Ishikawa (cell line): ENCODE measurements around the gene CENPT.

ENCODE experiments used
- EP300 ChIP-seq: IDR thresholded peaks from 2 replicates; pipeline ENCODE4 v1.6.1; 2012; ENCODE audit warnings: borderline replicate concordance
- RAD21 ChIP-seq: IDR thresholded peaks from 2 replicates; pipeline ENCODE4 v1.6.1; 2012; ENCODE audit warnings: low read depth
- TCF12 ChIP-seq: IDR thresholded peaks from 2 replicates; pipeline ENCODE4 v1.6.1; 2012; ENCODE audit warnings: low read depth
- USF1 ChIP-seq: IDR thresholded peaks from 2 replicates; pipeline ENCODE4 v1.6.1; 2012
- YY1 ChIP-seq: IDR thresholded peaks from 2 replicates; pipeline ENCODE4 v1.6.1; 2012; ENCODE audit warnings: low read depth
- ZBTB7A ChIP-seq: IDR thresholded peaks from 2 replicates; pipeline ENCODE4 v1.6.1; 2012; ENCODE audit warnings: low read depth

GRCh38 chr16:67782567-67783352, 64.7 kb downstream of the CENPT start:
- TF ChIP-seq EP300 = no peak
- TF ChIP-seq TCF12 = no peak
- no peak for TF ChIP-seq USF1
- no peak for TF ChIP-seq RAD21
- no peak for TF ChIP-seq ZBTB7A
- no peak for TF ChIP-seq YY1
